Ovary (tissue), 9 donors: ENCODE results near the gene SYNM. TPM values are rescaled to one million over a fixed set of nuclear protein-coding genes. Genes with fewer than 3 reads are reported as not detected.

Source experiments
- DNase-seq, 5 donors: peaks; one replicate each; pipeline ENCODE4 v3.0.0-alpha.2; 2019 to 2020
- H3K27ac ChIP-seq, 2 donors: fragments of 200-600 bp; one replicate each; pipeline versions ENCODE4 v1.5.1 to v1.8.0; 2019 to 2022
- H3K27me3 ChIP-seq: fragments of 200-600 bp; one replicate; pipeline ENCODE4 v1.8.0; 2022
- H3K36me3 ChIP-seq: fragments of 200-600 bp; sonication (generic); one replicate; pipeline ENCODE4 v1.5.1; 2019
- H3K4me1 ChIP-seq: one replicate; pipeline ENCODE4 v1.8.1; 2013; ENCODE audit warnings: mild to moderate bottlenecking, moderate library complexity; ENCODE audit not compliant: insufficient read depth
- H3K4me3 ChIP-seq: fragments of 200-600 bp; sonication (generic); one replicate; pipeline ENCODE4 v1.5.1; 2017
- H3K9me3 ChIP-seq, 2 donors: fragments of 200-600 bp in 1 of 2; sonication (generic) in 1 of 2; one replicate each; pipeline versions ENCODE4 v1.5.1 to v1.8.1; 2013 to 2019; ENCODE audit warnings: mild to moderate bottlenecking in 1 of 2, moderate library complexity in 1 of 2
- EP300 ChIP-seq: sonication (generic); formaldehyde crosslinking; IDR thresholded peaks from one replicate; pipeline ENCODE4 v1.6.1; 2017; ENCODE audit warnings: antibody characterized with exemption
- POLR2A ChIP-seq: fragments of 450-650 bp; IDR thresholded peaks from one replicate; pipeline ENCODE4 v1.6.1; 2017; ENCODE audit warnings: antibody characterized with exemption, mild to moderate bottlenecking, moderate library complexity
- WGBS, 3 donors: extraction: QIAGEN DNeasy Blood & Tissue Kit in 1 of 3; methylation state at CpG; one replicate each; pipeline versions ENCODE4 v1.1.5 to v1.1.7; 2013 to 2017; 5-methylcytosine and 5-hydroxymethylcytosine counted together
- intact Hi-C, 4 donors: fragments of 100-400 bp; cut with DNase I; formaldehyde crosslinking; loops; one replicate each; pipeline versions ENCODE4 v1.11.0 to v1.15.1; 2022 to 2023
- polyA plus RNA-seq, 2 donors: library from polyadenylated mRNA; stranded (reverse); fragments of 200-250 nt in 1 of 2; fragments of 350-450 nt in 1 of 2; fragmentation: Illumina TruSeq in 1 of 2; extraction: RNeasy Lipid Tissue Mini Kit (QIAGEN cat#74804) in 1 of 2; gene quantifications; one replicate each; pipeline ENCODE4 v1.2.3, GENCODE V29; 2013 to 2014
- total RNA-seq, 7 donors: library from RNA; depleted of rRNA in 2 of 7; stranded (reverse); fragments of >200 nt in 2 of 7; fragmentation: NEBNext Ultra II Directional in 3 of 7; extraction: Animal tissue kit (Norgen Biotek cat#: 25700) in 3 of 7; gene quantifications; one replicate each; pipeline versions ENCODE4 v1.1.0 to v1.2.4, GENCODE V29; 2016 to 2023
- TF ChIP-seq, protein P1 (sequence below), 3 donors: fragments of 450-650 bp in 2 of 3; fragments of 200-600 bp in 1 of 3; IDR thresholded peaks; one replicate each; pipeline versions ENCODE4 v1.5.1 to v1.8.0; 2016 to 2022; ENCODE audit warnings: antibody characterized with exemption in 3 of 3, mild to moderate bottlenecking in 1 of 3
- donor health status: DM: no; HTN: no; CAD: no; lungs with moderate emphysema.
- donor health status: DM: no; HTN: no; CAD: no.
- donor health status: Bipolar disorder and iron deficiency.
- donor health status: DM: yes; HTN: yes; CAD: no.
- donor health status: DM: no; HTN: no; CAD: no.
- donor health status: DM: yes; HTN: yes; CAD: no.

The SYNM gene
- total and polyA plus RNA-seq, 9 donors, result 4.5 to 54.0 (median 14.9) TPM

DNA sequence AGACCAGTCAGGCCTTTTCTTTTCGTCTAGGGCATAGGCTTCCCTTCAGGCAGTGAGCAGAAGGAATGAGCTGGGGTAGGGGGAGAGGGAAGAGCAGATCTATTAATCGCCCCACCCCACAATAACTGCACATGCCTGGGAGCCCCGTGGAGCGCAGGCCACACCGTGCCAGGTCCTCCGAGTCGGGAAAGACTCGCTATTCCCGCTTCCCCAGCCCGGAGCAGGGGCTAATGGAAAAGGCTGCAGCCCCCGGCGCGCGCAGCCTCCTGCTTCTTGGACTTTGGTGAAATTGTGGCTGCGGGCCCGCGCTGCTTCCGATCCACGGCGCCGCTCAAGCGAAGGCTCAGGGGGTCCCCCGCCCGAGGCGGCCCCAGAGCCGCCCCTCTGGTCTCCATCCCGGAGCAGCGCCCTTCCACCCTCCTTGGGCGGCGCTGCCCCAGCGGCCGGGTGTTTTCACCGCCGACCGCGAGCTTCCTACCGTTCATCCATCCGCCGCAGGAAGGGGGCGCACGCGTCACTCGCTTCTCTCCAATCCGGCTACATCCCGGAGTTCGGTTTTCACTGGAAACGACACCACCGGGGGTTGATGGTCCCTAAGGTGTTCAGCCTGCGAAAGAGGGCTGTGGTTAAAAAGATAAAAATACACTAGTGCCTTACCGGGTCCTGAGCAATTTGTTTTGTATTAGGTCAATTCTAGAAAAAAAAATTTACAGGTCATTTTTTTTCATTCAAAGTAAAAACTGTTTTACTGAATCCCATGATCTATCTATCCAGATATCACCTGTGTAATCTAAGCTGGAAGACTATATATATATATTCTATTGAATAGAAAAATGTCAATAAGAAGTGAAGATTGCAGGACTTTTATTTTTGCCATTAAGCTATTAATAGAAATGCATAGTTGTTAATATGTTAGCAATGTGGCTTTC is 4.4 kb upstream of the SYNM start:
- no peak for TF ChIP-seq POLR2A
- TF ChIP-seq, protein P1, sequence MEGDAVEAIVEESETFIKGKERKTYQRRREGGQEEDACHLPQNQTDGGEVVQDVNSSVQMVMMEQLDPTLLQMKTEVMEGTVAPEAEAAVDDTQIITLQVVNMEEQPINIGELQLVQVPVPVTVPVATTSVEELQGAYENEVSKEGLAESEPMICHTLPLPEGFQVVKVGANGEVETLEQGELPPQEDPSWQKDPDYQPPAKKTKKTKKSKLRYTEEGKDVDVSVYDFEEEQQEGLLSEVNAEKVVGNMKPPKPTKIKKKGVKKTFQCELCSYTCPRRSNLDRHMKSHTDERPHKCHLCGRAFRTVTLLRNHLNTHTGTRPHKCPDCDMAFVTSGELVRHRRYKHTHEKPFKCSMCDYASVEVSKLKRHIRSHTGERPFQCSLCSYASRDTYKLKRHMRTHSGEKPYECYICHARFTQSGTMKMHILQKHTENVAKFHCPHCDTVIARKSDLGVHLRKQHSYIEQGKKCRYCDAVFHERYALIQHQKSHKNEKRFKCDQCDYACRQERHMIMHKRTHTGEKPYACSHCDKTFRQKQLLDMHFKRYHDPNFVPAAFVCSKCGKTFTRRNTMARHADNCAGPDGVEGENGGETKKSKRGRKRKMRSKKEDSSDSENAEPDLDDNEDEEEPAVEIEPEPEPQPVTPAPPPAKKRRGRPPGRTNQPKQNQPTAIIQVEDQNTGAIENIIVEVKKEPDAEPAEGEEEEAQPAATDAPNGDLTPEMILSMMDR (IDR thresholded peaks at IDR 0.05), result peak; percentile 55 to 73 (median 73)
- intact Hi-C loops, result loop anchor here in 1 of 4 donors (10.0 kb wide), 1 partner anchor 104 kb away; no protein-coding TSS in a partner anchor
- WGBS, 3 donors, result 1 to 2% (median 1%) methylated on average over 48 to 50 of the region's 50 CpGs
- no peaks in the 10 kb centered on the region for H3K9me3 ChIP-seq
- peak; percentile 76 to 90 (median 85) for DNase-seq
- H3K4me1 ChIP-seq, result no peaks in the 10 kb centered on the region
- peak overlapping the region; percentile 31 for H3K4me3 ChIP-seq
- H3K27ac ChIP-seq, result no peak overlapping the region
- H3K27me3 ChIP-seq, result no peaks in the 10 kb centered on the region
- no peaks in the 10 kb centered on the region for H3K36me3 ChIP-seq

- intact Hi-C loops, result loop anchor here in 1 of 4 donors (10.0 kb wide), 1 partner anchor 103 kb away; no protein-coding TSS in a partner anchor
- Histone ChIP-seq H3K4me1 (peaks cover 3% of the 10 kb centered on the region), H3K4me3 (no peak overlapping the region), H3K36me3 (no peaks in the 10 kb centered on the region), H3K27me3 (no peaks in the 10 kb centered on the region), H3K27ac (no peak overlapping the region), H3K9me3 (no peaks in the 10 kb centered on the region)
- TF ChIP-seq EP300 (no peak), POLR2A (no peak)
- TF ChIP-seq, protein P1 (IDR thresholded peaks at IDR 0.05), result no peak
- 70 to 85% (median 85%) methylated on average over 7 of the region's 7 CpGs for WGBS, 3 donors
- DNase-seq, result no peak
Observed at GRCh38 chr15:99101501-99101900, 3.4 kb upstream of the SYNM start.

DNA sequence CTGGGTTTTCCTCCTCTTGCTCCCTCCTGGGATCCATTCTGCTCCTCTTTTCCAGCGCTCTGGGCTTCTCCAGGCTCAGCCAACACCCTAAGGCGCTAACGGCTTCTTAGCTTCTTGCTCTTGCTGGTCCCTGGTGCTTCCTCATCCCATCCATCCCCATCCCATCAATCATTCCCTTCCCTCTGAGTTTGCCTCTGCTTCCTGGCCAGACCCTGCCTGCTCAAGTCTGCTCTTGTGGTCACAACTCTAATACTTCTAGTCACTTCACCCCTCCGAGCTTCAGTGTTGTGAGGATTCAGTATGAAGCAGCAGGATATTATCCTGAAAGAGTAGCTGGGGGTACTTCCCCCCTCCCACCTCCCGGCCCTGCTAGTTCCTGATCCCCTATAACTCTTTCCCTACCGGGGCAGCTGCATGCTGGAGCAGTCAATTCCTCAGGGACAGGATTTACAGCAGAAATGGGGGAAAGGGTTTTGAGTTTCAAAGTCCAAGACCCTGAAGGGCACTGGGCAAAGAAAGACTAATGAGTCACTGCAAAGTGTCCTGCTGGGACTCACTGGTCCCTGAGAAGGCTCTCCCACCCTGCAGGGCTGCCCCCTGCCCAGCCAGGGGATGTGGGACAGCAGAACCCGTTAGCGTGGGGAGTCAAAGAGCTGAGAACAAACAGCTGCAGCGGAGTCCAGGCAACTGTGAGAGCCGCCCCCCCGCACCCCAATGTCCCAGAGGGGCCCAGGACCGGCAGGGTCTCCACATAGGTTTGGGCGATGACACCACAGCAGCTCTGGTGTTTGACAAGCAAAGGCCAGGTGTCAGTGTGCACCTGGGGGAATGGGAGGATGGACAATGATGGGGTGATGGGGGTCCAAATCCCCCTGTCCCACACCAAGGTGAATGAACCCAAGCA is 2.3 kb upstream of the SYNM start:
- no peak for TF ChIP-seq EP300
- TF ChIP-seq POLR2A, result no peak
- TF ChIP-seq, protein P1 (IDR thresholded peaks at IDR 0.05), result no peak
- Histone ChIP-seq H3K27ac (no peak overlapping the region), H3K36me3 (no peaks in the 10 kb centered on the region), H3K4me1 (peaks cover 3% of the 10 kb centered on the region), H3K4me3 (no peak overlapping the region), H3K9me3 (no peaks in the 10 kb centered on the region), H3K27me3 (no peaks in the 10 kb centered on the region)
- no peak for DNase-seq
- WGBS, 3 donors, result 52 to 62% (median 60%) methylated on average over 13 of the region's 13 CpGs
- intact Hi-C loops, result loop anchor here in 1 of 4 donors (10.0 kb wide), 1 partner anchor 102 kb away; no protein-coding TSS in a partner anchor

DNA sequence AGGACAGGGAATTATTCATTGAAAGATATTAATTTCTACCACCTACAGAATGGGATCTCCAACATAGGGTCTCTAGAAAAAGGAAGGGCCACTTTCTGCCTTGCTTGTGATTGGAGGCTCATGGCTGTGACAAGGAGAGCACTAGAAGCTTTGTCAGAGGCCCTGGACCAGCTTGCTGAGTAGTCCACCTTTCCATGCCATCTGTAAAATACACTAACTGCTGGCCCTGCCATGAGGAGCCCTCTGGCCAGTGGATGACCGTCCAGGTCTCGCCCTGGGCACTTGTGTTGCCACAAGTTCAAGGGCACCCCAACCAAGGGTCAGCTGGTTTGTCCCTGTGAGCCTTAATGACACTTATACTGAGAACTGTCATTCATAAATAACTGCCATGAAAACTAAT is 1.6 kb upstream of the SYNM start:
- peaks cover 3% of the 10 kb centered on the region for H3K4me1 ChIP-seq
- H3K9me3 ChIP-seq, result no peaks in the 10 kb centered on the region
- no peaks in the 10 kb centered on the region for H3K36me3 ChIP-seq
- TF ChIP-seq, protein P1 (IDR thresholded peaks at IDR 0.05), result no peak
- no peak for TF ChIP-seq POLR2A
- DNase-seq, result no peak
- no peak overlapping the region for H3K4me3 ChIP-seq
- 78 to 85% (median 81%) methylated on average over 2 of the region's 2 CpGs for WGBS, 3 donors
- H3K27ac ChIP-seq, result no peak overlapping the region
- H3K27me3 ChIP-seq, result no peaks in the 10 kb centered on the region
- intact Hi-C loops, result loop anchor here in 1 of 4 donors (10.0 kb wide), 1 partner anchor 102 kb away; no protein-coding TSS in a partner anchor
